HCT116 (cell line): ENCODE data around the gene FAM204A.

ENCODE experiments used
- CEBPB ChIP-seq: IDR thresholded peaks from 2 replicates; pipeline ENCODE4 v1.6.1; 2012; ENCODE audit warnings: low read depth
- EZH2 ChIP-seq: fragments of 200-600 bp; sonication (generic); IDR thresholded peaks from 2 replicates; pipeline ENCODE4 v1.6.1; 2017; ENCODE audit warnings: antibody characterized with exemption, mixed run types
- EZH2phosphoT487 ChIP-seq: fragments of 200-600 bp; IDR thresholded peaks from 2 replicates; pipeline ENCODE4 v1.6.1; 2018; ENCODE audit warnings: antibody characterized with exemption, borderline replicate concordance
- POLR2A ChIP-seq: IDR thresholded peaks from 2 replicates; pipeline ENCODE4 v1.7.0; 2011; ENCODE audit warnings: borderline replicate concordance; ENCODE audit not compliant: insufficient read depth, insufficient read length; ENCODE audit errors: extremely low read depth
- POLR2AphosphoS5 ChIP-seq: IDR thresholded peaks from 2 replicates; pipeline ENCODE4 v1.6.1; 2011; ENCODE audit warnings: mild to moderate bottlenecking, low read depth, low read length, moderate library complexity
- RAD21 ChIP-seq: IDR thresholded peaks from 2 replicates; pipeline ENCODE4 v1.6.1; 2012; ENCODE audit warnings: low read depth, mild to moderate bottlenecking
- SP1 ChIP-seq: IDR thresholded peaks from 2 replicates; pipeline ENCODE4 v1.6.1; 2012; ENCODE audit warnings: low read depth
- TCF7L2 ChIP-seq: IDR thresholded peaks from 2 replicates; pipeline ENCODE4 v1.7.0; 2011; ENCODE audit warnings: borderline replicate concordance, inconsistent platforms; ENCODE audit not compliant: insufficient read depth, insufficient read length; ENCODE audit errors: extremely low read depth
- ZNF274 ChIP-seq: fragments of 200-500 bp; sonication (Bioruptor generic); IDR thresholded peaks from 2 replicates; pipeline ENCODE4 v1.6.1; 2014; ENCODE audit warnings: mild to moderate bottlenecking, low read depth, low read length, inconsistent platforms
- TF ChIP-seq, protein P1 (sequence below), 3 experiments: fragments of 200-600 bp in 1 of 3; sonication (generic) in 1 of 3; IDR thresholded peaks in 2 of 3; conservative IDR thresholded peaks in 1 of 3; 2 replicates each; pipeline ENCODE4 v1.5.1; 2012 to 2017; ENCODE audit warnings: low read depth in 2 of 3, low read length in 2 of 3, antibody characterized with exemption in 1 of 3, borderline replicate concordance in 1 of 3, control low read depth in 1 of 3, mild to moderate bottlenecking in 1 of 3, mixed read lengths in 1 of 3, mixed run types in 1 of 3, moderate library complexity in 1 of 3; ENCODE audit not compliant: insufficient read depth in 1 of 3
- TF ChIP-seq, protein P2 (sequence below): IDR thresholded peaks from 2 replicates; pipeline ENCODE4 v1.6.1; 2012
- TF ChIP-seq, protein P3 (sequence below): IDR thresholded peaks from 2 replicates; pipeline ENCODE4 v1.6.1; 2012; ENCODE audit warnings: low read depth

DNA sequence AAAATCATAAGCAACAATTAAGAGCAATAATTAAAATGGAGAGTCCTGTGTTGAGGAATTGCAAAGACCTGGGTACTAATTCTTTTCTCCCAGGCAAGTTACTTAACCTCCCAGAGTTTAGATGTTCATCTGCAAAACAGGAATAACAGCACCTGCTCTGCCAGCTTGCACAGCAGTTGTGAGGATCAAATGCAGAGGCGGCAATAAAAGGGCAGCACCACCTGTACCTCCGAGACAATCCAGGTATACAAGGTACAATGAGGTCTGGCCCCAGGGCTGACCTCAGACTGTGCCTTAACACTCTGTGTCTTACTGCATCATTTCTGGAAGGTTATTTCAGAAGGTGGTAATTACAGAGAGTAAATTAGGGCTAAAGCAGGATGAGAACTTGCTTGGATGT is 14.5 kb upstream of the FAM204A start:
- TF ChIP-seq, protein P1, sequence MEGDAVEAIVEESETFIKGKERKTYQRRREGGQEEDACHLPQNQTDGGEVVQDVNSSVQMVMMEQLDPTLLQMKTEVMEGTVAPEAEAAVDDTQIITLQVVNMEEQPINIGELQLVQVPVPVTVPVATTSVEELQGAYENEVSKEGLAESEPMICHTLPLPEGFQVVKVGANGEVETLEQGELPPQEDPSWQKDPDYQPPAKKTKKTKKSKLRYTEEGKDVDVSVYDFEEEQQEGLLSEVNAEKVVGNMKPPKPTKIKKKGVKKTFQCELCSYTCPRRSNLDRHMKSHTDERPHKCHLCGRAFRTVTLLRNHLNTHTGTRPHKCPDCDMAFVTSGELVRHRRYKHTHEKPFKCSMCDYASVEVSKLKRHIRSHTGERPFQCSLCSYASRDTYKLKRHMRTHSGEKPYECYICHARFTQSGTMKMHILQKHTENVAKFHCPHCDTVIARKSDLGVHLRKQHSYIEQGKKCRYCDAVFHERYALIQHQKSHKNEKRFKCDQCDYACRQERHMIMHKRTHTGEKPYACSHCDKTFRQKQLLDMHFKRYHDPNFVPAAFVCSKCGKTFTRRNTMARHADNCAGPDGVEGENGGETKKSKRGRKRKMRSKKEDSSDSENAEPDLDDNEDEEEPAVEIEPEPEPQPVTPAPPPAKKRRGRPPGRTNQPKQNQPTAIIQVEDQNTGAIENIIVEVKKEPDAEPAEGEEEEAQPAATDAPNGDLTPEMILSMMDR (IDR thresholded peaks at IDR 0.05 in 2 of 3, conservative IDR thresholded peaks at IDR 0.05 in 1 of 3; ENCODE audit: borderline replicate concordance in 1 of 3, insufficient read depth in 1 of 3, low read depth in 2 of 3, low read length in 2 of 3): no peak
- no peak for TF ChIP-seq POLR2AphosphoS5
- TF ChIP-seq SP1: no peak
- TF ChIP-seq POLR2A: no peak
- no peak for TF ChIP-seq CEBPB
- TF ChIP-seq, protein P2, sequence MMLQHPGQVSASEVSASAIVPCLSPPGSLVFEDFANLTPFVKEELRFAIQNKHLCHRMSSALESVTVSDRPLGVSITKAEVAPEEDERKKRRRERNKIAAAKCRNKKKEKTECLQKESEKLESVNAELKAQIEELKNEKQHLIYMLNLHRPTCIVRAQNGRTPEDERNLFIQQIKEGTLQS: no peak
- no peak for TF ChIP-seq RAD21
- TF ChIP-seq EZH2: no peak
- TF ChIP-seq ZNF274: no peak
- no peak for TF ChIP-seq TCF7L2
- TF ChIP-seq EZH2phosphoT487: no peak
- TF ChIP-seq, protein P3, sequence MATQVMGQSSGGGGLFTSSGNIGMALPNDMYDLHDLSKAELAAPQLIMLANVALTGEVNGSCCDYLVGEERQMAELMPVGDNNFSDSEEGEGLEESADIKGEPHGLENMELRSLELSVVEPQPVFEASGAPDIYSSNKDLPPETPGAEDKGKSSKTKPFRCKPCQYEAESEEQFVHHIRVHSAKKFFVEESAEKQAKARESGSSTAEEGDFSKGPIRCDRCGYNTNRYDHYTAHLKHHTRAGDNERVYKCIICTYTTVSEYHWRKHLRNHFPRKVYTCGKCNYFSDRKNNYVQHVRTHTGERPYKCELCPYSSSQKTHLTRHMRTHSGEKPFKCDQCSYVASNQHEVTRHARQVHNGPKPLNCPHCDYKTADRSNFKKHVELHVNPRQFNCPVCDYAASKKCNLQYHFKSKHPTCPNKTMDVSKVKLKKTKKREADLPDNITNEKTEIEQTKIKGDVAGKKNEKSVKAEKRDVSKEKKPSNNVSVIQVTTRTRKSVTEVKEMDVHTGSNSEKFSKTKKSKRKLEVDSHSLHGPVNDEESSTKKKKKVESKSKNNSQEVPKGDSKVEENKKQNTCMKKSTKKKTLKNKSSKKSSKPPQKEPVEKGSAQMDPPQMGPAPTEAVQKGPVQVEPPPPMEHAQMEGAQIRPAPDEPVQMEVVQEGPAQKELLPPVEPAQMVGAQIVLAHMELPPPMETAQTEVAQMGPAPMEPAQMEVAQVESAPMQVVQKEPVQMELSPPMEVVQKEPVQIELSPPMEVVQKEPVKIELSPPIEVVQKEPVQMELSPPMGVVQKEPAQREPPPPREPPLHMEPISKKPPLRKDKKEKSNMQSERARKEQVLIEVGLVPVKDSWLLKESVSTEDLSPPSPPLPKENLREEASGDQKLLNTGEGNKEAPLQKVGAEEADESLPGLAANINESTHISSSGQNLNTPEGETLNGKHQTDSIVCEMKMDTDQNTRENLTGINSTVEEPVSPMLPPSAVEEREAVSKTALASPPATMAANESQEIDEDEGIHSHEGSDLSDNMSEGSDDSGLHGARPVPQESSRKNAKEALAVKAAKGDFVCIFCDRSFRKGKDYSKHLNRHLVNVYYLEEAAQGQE: no peak
